Fibroblast of peridontal ligament (primary cell): ENCODE data around the gene IGSF10.

Source experiments
- DNase-seq: peaks from one replicate; pipeline ENCODE4 v3.0.0-alpha.2; 2010; ENCODE audit errors: extremely low read depth

IGSF10 gene

DNA sequence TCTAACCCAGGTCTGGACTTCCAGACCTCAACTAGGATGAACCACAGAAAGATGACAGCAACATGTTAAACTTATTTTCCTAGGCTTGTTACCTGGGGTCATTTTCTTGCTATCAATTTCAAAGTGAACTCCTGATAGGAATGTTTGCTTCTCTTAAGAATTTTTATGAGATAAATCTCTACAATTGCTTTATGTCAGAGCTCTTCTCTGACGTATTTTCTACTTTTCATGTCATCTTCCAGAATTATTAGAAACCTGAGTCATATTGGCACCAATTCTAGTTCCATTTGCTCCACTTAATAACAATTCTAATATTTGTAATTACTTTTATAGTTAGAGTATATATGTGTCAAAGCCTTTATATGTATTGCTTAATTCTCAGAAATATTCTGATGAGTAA is 2.1 kb upstream of the IGSF10 start:
- DNase-seq = no peak

DNA sequence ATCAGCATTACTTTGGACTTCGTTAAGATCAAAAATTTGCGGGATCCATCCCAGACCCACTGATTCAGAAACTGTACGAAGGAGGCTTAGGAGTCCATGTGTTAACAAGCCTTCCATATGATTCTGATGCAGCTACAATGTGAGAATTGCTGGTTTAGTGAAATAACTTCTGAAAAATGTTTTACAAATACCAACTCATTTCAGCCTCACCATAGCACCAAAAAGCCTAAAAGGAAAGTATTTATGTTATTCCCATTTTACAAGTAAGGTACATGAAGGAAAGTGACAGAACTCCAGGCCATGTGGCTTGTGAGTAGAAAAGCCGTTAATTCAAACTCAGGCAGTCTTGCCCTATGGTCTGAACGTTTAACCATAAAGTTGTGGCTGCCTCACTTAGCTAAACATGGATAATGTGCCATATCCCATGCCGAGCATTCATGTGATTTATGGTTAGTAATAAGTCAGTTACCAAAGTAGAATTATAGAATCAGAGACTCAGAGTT is 1.5 kb upstream of the IGSF10 start:
- DNase-seq = no peak

DNA sequence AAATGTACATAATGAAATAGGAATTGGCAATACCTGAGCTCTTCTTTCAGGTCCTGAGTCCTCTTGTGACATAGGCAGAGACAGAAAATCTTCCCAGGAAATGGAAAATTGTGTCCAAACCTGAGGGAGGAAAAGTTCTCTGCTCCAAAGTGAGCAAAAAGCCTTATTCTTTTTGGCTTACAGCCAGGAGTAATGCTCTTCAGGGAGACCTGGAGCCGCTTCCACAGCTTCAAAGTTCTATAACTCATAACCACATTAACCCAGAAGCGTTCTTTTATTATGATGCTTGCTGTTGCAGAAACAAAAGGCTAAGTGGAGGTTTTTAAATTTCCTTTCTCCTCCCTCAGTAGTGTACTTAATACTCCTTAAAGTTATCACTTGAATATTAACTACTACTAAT is 633 bp downstream of the IGSF10 start:
- no peak for DNase-seq

DNA sequence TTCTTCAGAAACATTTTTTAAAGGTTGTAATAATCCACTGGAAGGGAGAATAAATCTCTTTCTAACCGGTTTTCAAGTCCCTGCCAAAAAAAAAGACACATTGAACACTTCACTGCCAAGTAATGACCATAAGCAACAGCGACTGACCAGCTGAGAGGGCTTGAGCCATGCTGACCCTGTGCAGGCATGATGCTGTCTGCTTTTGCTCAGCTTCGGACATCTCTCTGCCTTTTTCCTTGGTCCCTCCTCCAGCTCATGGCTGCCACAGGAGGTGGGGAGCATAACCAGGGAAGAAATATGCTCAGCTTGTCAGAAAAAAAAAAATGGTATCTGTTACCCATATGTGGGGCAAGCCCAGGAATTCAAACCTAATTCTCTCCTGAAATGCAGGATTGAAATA is 1.5 kb downstream of the IGSF10 start:
- DNase-seq = no peak

DNA sequence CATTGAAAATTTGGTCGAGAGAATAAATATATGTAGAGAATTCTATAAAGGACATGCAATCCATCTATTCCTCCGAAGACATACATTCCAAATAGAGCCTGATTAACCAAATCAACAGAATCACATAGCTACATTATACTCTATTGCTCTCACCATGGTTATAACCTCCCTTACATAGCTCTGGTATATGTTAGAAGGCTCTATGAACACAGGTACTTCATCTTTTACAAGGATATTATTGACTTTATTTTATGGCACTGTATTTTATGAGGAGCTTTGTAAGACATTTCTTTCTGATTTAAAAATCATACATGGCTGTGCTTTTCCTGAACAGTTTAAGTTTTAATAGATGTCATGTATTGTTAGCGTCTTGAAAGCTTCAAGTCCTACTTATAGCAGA is 4.8 kb downstream of the IGSF10 start:
- no peak for DNase-seq

DNA sequence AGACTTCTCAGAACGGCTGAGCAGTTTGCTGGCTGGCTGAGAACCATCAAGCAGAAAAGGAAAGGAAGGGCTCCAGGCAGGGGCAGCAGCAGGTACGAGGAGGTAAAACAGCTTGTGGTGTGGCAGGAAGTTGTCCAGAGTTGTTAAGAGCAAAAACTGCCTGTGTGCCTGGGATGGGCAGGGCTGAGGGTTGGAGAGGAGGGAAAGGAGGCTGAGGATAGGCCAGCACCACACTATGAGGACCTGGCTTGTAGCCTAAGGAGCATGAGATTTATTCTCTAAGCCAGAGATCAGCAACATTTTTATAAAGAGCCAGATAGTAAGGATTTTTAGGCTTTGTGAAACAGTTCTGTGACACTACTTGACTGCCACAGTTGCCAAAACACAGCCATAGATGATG is 8.0 kb downstream of the IGSF10 start:
- DNase-seq = no peak

DNA sequence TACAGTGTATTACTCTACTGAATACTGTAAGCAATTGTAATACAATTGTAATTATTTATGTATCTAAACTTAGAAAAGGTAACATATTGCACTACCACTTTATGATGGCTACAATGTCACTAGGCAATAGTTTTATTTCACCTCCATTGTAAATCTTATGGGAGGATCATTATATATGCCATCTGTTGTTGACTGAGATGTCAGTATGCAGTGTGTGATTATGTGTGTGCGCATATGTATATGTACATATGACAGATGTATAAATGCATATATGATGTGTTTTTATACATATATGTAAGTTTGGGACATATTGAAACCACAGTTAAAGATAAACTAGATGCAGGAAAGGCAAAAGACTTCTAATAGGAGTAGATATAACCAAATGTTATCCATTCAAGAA is 8.5 kb downstream of the IGSF10 start:
- no peak for DNase-seq

DNA sequence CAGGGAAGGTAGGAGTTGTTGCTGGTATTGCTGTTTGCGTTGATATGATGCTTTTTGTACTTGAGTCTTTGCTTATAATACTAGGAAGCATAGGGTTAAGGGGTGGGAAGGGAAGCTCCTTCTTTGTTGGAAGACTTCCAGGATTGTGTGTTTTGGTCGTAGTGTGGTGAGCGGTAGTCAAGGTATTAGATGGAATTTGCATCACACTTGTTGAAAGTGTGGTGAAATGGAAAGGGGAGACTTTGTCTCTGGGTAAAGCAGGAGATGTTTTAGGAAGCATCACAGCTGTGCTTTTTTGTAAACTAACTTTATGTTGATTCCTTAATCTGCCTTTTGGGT is 14.9 kb downstream of the IGSF10 start:
- DNase-seq = no peak

DNA sequence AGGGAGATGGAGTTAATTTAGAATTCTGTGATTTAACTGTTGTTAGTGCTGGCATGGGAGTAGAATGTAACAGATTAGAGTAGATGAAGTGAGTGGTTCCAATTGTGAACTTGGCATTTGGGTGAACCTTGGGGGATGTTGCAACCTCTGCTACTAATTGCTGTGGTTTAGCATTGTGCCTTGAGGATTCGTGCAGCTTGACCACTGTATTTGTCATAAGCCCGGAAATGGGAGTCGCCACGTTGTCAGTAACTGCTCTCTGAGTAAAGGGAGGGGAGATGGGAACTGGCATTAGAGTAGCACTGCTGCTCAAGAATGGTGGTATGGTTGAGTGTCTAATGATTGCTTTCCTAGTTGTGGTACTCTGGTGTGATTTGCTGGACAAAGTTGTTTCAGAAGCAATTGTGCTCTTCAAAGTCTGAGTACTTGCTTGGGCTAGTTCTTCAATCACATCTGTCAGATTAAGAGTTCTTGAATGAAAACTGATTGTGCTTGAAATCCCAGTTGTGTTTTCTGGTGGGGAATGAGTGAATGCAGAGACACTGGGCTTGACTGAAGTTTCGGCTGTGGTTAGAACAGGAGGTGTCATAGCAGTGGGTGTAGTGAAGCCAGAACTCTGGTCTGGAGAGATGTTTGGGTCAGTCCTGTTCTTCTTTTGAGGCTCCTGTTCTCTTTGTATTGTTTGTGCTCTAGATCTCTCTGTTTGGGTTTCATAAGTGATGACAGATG is 15.4 kb downstream of the IGSF10 start:
- peak; percentile 99 for DNase-seq

DNA sequence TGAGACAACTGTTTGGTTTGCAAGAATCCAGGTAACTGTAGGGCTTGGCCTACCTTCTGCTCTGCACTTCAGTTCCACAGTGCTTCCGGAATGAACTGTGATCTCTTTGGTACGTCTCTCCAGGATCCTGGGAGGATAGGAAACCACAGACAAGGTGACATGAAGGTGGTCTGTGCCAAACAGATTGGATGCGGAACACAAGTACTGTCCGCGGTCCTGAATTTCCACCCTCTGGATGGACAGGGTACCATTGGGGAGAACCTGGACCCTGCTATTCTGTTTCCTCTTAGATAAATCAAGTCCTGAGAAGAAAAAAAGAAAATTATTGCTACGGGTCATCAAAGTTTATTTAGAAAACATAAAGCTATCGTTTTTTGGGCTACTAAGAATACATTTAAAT is 17.3 kb downstream of the IGSF10 start:
- no peak for DNase-seq

DNA sequence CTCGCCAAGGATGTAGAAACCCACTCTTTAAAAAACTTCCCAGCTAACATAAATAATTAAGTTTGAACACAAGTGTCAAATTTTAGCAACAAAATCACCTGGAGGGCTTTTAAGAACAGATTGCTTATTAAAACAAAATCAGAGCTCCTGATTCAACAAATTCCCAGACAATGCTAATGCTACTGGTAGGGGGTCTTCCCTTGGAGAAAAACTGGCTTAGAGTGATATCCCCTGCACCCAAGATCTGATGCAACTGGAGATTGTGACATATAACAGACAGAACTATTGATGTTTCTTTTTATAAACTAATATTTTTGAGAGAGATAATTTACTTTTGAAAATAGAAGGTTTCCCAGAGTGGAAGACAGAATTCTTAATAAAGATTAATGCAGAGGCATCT is 19.9 kb downstream of the IGSF10 start:
- no peak for DNase-seq

DNA sequence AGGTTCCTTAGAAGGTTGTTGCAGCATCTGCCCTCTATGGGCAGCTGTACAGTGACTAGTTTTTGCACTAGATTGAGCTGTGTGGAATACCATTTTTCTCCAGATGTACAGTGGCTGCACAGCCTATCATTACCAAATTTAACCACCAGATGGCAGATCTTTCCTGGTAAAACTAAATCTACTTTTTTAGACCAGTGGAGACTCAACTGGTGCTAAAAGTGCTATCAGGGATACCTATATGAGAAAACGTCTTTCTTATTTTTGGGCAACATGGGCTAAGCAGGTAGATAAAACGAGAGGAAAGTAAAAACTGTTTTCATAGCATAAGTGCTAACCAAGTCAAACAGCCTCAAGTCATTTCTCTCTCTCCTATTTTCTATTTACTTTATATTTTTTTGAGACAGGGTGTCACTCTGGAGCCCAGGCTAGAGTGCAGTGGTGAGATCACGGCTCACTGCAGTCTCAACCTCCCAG is 21.2 kb downstream of the IGSF10 start:
- DNase-seq = peak; percentile 94

DNA sequence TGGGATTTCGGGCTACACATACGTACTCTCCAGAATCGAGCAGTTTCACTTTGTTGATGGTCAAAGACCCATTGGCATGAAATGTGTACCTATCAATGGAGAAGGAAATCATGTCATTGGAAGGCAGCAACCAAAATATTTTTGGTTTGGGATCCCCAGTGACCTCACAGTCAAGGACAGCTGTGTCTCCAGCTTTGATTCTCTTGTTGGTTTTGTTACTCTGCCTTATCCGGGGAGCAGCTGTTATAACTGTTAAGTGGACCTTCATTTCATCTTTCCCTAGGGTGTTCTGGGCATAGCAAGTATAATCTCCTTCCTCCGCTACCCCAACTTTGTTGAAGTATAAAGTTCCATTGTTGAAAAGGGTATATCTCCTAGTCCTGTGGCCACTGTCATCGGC is 23.0 kb downstream of the IGSF10 start:
- DNase-seq = no peak

DNA sequence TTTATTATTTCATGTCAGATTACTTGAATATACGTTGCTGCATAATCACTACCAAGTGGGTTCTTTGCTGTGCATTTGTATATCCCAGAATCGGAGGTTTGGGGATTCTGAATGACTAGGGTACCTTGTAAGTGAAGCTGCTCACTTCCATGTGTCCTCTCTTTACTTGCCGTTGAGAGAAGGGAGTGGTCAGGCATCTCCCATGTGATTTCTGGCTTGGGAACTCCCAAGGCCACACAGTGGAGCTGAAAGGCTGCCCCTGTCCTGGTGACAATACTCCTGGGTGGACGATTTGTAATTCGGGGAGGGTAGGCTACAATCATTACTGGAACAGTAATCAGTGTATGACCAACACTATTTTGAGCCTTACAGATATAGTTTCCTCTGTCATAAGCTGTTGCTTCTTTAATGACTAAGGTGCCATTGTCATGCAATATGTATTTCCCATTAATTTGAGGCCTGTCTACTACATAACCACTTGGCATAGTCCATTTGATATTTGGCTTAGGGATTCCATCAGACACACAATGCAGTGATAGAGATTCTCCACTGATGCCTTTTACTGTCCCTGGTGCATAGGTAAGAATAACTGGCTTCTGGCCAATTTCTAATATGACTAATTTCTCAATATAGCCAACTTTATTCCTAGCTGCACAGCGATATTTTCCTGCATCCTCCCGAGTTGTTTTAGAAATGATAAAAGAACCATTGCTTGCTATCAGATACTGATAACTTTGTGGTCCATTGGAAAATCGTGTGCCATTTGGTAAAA is 24.0 kb downstream of the IGSF10 start:
- DNase-seq = no peak

DNA sequence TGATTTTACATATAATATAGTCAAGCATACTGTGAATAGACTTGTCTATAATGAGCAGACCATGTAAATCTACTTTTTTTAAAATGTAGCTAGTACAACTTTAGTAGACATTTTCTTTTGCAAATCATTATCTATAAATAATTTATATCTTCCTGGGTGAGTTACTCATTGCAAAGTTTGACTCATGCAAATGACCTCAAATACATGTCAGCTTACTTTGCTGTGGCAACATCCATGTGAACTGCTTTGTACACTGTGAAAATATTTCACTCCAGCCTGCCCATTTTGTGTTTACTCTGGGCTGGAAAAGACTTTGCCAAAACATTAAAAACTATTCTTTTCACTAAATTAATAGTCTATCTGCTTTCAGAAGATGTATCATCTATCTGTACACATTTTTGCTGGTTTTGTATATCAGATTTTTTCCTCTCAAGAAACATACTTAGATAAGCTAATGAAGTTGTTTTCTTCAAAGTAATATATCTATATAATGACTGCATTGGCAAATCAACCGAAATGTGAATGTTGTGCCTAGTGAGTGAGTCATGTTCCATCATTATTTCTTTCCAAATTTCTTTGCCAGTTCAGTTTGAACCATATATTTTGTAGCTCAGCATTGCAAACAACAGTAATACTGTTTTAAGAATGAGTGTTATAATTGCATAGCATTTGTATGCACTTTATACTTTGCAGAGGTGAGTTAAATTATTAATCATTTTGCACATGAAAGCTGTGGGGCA is 26.5 kb downstream of the IGSF10 start:
- peak; percentile 93 for DNase-seq

DNA sequence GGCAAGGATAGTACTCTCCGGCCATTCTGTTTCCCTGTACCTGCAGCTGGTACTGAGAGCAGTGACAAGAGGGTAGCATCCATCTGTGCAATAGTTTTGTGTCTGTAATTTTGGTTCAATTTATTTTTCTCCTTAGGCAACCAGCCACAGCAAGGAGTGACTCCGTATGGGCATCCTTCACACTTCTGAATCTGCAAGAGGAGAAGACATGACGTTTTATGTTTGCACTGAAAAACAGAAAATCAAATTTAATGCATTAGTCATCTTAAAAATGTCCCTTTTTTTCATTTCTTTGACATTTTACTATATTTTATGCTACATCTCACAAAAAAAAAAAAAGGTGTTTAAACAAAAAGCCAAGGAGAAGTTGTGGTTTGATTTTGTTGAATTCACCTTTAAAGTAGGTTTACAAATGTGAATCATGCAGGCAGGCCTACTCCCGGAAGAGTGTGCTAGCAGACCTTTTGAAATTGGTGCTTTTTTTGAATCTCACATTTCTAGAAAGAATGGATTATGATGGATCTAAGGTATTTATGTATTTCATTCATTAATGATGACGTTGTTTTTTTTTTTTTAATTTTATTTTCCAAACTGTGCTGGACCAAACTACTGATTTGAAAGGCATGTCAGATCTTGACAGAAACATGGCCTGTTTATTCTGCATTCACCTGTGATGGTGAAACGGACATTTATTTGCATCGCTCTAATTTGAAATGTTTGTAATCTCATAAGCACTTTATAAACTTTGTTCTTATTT is 28.1 kb downstream of the IGSF10 start:
- no peak for DNase-seq

DNA sequence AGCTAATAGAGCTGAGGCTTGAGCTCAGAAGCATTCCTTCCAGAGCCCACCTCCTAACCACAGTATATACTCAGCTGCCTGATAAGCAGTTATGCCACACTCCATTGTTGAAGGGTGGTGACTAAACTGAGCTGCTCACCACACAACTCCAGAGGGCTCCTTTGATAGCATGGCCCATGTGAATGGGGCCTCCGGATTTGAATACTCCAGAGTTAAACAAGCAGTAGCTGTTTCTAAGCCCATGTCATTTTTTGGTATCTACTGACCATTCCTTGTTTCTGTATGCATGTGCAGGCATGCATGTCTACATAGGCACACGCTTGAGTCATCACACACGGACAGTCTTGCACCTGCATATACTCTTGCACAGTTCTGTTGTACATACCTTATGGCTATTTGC is 28.9 kb downstream of the IGSF10 start:
- DNase-seq = peak; percentile 21

DNA sequence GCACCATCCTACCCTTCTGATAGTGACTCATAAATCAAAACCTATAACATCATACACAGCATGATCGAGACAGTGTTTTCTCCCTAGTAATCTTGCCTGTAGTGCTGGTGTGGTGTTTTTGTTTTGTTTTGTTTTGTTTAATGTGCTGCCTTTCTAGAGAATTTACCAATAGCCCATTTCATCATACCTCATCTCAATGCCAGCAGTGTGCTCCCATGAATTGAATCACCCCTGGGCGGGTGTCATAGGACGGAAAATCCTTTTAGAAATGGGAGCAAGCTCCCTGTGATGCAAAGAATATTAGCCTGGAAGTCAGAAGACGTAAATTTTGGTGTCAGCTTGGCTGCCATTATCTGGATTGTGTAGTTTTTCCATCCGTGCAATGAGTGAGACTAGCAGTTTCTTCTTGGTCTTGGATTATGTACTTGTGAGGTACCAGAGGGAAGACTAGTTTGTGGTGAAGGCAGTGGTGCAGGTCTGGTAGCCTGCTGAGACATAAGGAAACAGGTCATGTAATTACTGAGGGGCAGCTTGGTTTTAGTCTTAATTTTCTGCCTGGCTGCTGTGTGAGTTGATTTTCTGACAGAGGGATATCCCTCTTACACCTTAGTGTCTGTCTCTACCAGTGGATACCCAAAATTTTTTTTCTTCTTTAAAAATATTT is 29.9 kb downstream of the IGSF10 start:
- DNase-seq = no peak

DNA sequence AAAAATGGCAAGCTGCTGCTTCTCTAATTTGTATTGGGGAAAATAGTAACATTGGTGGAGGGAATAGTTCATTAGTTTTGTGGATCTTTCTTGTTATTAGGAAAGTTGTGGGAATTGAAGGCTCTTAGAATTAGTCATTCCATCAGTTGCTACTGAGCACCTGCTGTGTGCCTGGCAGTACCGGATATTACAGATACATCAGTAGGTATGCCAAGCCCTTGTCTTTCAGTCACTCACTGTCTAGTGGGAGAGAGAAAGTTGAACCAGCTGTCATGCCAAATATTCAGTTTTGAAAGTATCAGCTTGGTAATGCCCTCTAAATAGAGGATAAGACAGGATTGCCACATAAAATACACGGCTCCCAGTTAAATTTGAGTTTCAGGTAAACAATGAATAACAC is 32.5 kb downstream of the IGSF10 start:
- DNase-seq = no peak

DNA sequence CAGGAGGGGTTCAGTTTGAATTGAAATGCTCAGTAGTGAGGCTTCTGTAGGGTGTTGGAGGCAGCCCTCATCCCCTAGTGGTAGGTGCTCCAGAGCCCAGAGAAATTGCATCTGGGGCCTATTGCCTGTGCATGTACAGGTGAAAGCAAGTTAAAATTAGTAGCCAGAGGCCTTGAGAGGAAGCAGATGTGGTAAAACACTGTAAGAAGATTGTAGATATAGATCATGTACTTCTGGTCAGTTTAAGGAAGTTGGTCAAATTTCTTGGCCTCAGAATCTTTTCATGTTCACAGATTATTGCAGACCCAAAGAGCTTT is 34.6 kb downstream of the IGSF10 start:
- no peak for DNase-seq

DNA sequence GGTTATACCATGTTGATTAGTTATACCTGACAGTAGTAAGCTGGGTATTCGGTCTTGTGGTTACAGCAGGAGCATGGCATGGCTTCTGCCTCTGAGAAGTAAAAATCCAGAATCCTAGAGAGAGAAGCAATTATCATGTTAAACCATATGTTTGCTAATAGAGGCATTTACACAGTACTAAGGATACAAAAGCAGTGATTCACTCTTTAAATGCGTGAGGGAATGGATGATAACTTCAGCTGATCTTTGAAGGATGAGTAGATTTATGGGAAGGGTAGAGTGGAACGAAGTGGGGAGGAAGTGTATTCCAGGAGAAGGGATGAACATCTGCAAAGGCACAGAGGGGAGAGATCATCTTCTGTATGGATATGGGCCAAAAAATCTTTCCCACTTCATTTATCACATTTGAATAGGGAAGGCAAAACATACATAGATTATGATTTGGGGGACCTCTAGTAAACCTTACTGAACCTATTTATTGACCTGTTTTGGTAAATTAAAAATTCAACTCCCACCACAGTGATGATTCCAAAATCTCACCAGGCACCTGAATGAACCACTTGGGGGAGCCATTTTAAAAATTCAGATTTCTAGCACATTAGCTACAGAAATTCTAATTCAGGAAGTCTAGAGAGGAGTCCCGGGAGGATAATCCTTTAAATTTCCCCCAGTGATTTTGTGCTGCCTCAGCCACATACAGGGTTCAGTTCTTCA is 35.1 kb downstream of the IGSF10 start:
- no peak for DNase-seq
